GF-D8 (cell line): ENCODE results near the gene DLG2.

Experiments used
- DNase-seq: peaks from one replicate; lab custom pipeline; 2025; lab: John Stamatoyannopoulos, UW

DLG2 gene

GRCh38 chr11:83923961-83924360, 1703.2 kb downstream of the DLG2 start:
- no peak for DNase-seq

- no peak for DNase-seq
Measured at GRCh38 chr11:83922953-83923352, 1704.2 kb downstream of the DLG2 start.

DNA sequence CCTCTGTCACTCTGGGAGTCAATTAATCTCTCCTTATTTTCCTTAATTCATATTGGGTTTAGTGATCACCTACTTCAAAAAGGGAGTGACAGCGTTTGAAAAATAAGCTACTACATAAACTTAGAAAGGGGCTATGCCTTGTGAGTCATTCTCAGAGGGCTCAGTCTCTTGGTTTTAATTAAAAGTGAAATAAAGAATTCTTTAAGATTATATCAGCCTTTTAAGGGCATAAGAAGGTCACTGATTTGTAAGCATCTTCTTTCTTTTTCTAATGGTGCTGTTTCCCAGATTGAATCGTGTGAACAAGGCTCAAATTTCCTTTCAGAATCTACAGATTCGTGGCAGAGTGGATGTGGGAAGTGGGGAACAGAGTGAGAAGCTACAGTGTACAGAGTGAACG, 1704.8 kb downstream of the DLG2 start:
- no peak for DNase-seq

- DNase-seq: no peak
Measured at GRCh38 chr11:83921447-83922192, 1705.5 kb downstream of the DLG2 start.

DNA sequence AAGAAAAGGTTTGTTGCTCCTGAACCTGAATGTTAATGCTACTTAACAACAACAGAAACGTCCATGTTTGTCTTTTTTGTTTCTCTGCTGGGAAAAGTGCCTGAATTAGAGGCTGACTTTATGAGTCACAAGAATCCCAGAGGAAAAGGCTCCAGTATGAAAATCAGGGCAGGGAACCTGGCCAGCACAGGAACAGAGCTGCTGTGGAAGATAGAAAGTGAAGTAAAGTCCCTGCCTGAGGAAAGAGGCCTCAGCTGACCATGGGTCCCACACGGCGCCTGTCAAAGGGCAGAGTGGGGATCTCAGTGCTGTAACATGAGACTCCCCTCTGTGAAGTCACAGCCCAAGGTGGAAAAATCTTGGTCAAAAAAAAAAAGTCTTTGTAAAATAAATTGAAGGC, 1708.7 kb downstream of the DLG2 start:
- no peak for DNase-seq

DNA sequence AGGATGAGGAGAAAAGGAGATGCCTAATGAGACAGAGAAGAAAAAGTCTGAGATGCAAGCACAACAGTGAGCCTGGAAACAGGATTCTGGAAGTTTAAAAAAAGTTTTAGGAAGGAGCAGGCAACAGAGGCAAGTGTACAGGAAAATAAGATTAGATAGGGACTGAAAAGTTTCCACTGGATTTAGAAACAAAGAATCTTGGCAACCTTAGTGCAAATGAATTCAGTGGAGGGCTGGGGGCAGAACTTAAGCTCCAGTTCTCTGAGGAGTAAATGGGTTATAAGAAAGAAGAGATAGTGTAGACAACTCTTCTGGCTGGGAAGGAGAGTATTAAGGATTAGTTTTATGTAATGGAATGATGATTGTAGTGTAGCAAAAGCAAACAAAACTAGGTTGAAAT, 1712.1 kb downstream of the DLG2 start:
- DNase-seq: no peak

DNA sequence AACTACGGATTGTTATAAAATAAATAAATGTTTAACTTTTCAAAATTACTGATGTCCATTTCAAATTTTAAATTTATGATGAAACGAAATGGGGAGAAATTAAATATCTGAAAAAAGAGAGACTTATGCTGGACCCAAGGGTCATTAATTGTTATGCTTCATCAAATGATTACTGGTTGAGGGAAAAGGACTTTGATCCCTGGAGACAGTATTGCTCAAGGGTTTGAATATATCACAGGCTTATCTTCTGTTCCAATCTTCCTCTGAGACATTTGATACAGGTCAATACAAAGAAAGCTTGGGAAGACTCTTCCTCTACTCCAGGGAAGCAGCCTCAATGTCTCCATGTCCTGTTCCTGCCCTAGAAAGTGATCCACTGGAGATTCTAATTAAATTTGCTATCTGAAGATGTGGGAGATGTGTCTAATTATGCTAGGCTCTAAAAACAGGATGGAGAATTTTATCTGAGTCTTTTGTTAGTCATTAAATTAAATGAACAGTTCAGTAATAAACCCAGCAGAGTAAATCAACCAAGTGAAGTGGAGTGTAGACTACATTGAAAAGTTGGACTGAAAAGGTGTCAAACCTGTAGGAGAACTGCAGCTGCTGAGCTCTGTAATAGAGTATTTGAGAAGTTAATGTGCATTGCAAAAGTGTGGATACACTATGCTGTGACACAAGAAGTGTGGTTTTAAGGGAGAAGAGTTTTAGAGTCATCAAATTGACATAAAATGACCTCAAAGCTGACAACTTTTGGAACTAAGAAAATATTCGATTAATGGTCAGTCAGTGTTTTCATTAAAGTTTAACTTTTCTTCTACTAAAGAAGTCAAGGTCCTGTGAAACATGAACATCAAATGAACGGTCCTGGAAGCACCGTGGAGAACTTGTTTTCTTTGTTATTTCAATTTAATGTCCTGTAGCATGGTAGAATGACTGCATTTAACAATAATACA, 1717.3 kb downstream of the DLG2 start:
- no peak for DNase-seq

DNA sequence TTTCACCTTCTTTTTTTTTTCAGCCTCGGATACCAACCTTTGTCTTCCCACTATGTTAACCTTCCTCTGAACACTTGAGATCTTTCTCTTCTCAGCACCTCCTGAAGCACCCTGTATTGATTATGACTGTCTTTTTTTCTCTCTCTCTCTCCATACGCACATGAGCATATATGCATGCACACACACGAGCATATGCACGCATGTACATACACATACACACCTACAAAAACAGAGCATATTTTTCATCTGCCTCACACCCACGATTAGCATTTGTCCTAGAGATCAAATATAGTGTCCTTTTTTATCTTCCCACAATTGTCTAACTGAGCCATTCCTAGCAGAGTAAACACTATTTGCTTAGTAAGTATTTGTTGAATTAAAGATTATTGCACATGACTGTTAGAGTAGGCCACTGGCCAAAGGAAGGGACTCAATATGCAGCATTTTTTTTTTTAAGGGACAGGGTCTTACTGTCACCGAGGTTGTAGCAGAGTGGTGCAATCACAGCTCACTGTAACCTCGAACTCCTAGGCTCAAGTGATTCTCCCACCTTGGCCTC, 1718.8 kb downstream of the DLG2 start:
- DNase-seq: no peak

- DNase-seq: no peak
Measured at GRCh38 chr11:83895516-83895915, 1731.6 kb downstream of the DLG2 start.

- DNase-seq: no peak
Measured at GRCh38 chr11:83881428-83881827, 1745.7 kb downstream of the DLG2 start.

- no peak for DNase-seq
Measured at GRCh38 chr11:83871054-83871453, 1756.1 kb downstream of the DLG2 start.

- DNase-seq: no peak
Measured at GRCh38 chr11:83866655-83867054, 1760.5 kb downstream of the DLG2 start.

DNA sequence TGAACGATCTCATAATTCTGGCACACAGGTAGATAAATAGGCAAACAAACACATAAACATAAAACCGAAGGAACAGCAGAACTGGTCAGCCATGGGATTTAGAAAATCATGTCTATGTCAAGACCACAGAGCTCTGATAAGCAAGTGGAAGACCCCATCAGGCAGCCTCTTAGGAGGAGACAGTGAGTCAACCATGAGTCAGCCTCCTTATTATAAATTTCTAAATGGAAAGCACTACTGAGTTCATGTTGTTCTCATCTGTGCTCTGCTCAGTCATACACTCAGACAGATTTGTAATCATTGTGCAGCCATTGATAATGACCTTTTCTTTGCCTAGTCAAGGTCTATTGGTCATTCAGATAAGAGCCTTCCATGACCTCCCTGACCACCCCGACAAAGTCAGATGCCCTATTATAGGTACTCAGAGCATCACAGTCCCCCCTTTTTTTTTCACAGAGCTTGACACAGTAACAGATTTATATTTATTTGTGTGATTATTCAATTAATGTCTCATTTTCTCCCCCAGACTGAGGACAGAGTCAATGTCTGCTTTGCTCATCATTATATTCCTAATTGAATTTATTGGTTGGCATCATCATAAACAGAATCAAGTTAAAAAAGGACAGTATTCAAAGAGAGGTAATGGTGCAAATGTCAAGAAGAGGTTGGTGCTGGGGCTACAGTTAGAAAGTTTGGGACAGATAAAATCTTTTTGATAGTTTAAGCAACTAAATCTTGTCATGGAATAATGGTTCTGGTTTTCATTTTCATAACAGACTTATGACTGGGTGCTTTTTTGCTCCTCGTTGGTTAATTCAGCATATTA, 1761.3 kb downstream of the DLG2 start:
- DNase-seq: no peak

- no peak for DNase-seq
Measured at GRCh38 chr11:83864412-83865057, 1762.6 kb downstream of the DLG2 start.

- DNase-seq: no peak
Measured at GRCh38 chr11:83863272-83863671, 1763.9 kb downstream of the DLG2 start.

DNA sequence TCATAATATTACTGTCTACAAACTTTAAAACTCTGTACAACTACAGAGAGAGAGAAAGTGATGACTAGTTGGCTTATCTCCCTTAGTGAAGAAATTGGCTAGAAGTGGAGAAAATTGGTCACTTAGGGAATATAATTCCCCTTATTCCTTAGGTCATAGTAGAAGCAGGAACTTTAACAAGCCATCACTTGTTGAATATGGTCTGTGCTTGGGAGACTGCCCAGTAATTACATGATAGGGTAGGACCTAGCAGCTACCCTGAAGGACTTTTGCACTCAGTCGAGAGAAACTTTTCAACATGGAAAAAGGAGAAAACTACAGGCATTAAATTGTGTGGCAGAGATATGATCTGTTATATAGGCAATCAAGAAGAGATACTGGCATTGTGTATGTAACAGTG, 1764.5 kb downstream of the DLG2 start:
- DNase-seq: no peak

DNA sequence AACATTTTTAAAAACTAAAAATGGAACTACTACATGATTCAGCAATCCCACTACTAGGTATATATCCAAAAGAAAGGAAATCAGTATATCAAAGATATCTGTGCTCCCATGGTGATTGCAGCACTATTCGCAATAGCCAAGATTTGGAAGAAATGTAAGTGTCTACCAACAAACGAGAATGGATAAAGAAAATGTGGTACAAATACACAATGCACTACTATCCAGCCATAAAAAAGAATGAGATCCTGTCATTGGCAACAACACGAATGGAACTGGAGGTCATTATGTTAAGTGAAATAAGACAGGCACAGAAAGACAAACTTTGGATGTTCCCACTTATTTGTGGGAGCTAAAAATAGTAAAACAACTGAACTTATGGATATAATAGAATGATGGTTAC, 1765.1 kb downstream of the DLG2 start:
- DNase-seq: no peak

- no peak for DNase-seq
Measured at GRCh38 chr11:83858694-83859093, 1768.5 kb downstream of the DLG2 start.

DNA sequence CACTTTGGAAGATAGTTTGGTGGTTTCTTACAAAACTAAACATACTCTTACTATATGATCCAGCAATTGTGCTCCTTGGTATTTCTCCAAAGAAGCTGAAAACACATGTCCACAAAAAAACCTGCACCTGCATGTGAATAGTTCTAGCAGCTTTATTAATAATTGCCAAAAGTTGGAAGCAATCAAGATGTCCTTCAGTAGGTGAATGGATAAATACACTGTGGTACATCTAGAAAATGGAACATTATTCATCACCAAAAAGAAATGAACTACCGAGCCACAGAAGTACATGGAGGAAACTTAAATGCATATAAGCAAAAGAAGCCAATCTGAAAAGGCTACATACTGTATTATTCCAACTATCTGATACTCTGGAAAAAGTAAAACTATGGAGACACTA, 1771.9 kb downstream of the DLG2 start:
- DNase-seq: no peak

GRCh38 chr11:83852775-83853442, 1774.2 kb downstream of the DLG2 start:
- no peak for DNase-seq

- DNase-seq: no peak
Measured at GRCh38 chr11:83852012-83852411, 1775.1 kb downstream of the DLG2 start.
